SK-N-SH (cell line): ENCODE results near the gene SDR9C7. TPM values are rescaled to one million over a fixed set of nuclear protein-coding genes. Genes with fewer than 3 reads are reported as not detected.

Experiments
- CTCF ChIA-PET: fragments of 300-600, 350-600 bp; formaldehyde crosslinking; extraction: SDS; loops from one replicate; lab custom pipeline; 2021; lab: Yijun Ruan, JAX
- POLR2A ChIA-PET: fragments of 350-600 bp; sonication (Branson Sonifier 250); formaldehyde crosslinking; extraction: SDS; loops from one replicate; lab custom pipeline; 2020; ENCODE audit warnings: antibody characterized with exemption, inconsistent platforms; lab: Yijun Ruan, JAX
- DNase-seq: peaks from one replicate; pipeline ENCODE4 v3.0.0; 2012
- H2AFZ ChIP-seq: fragments of 200-600 bp; sonication (generic); 2 replicates; pipeline ENCODE4 v1.8.1; 2016; ENCODE audit warnings: antibody characterized with exemption, mild to moderate bottlenecking, low read depth
- H3F3A ChIP-seq: fragments of 200-600 bp; sonication (generic); replicated peaks from 2 replicates; pipeline ENCODE3; 2016; ENCODE audit warnings: antibody characterized with exemption, mild to moderate bottlenecking; ENCODE audit not compliant: insufficient read depth
- H3K27ac ChIP-seq, 2 experiments: fragments of 200-500 bp in 1 of 2; fragments of 200-600 bp in 1 of 2; sonication (Bioruptor generic) in 1 of 2; sonication (generic), shearing (Covaris generic) in 1 of 2; 2 replicates each; pipeline versions ENCODE4 v1.5.1 to v1.6.1; 2014 to 2016; ENCODE audit warnings: low read depth in 2 of 2, inconsistent platforms in 1 of 2, low read length in 1 of 2, mild to moderate bottlenecking in 1 of 2, mixed read lengths in 1 of 2
- H3K27me3 ChIP-seq: fragments of 200-600 bp; sonication (generic), shearing (Covaris generic); 2 replicates; pipeline ENCODE4 v1.6.1; 2016; ENCODE audit warnings: mixed run types; ENCODE audit not compliant: insufficient read depth
- H3K36me3 ChIP-seq, 2 experiments: fragments of 200-500 bp in 1 of 2; fragments of 200-600 bp in 1 of 2; sonication (Bioruptor generic) in 1 of 2; sonication (generic) in 1 of 2; replicated peaks in 1 of 2; 2 replicates each; pipeline versions ENCODE3 to v1.5.1; 2014 to 2016; ENCODE audit warnings: low read length in 1 of 2, mild to moderate bottlenecking in 1 of 2; ENCODE audit not compliant: insufficient read depth in 2 of 2, control insufficient read depth in 1 of 2
- H3K4me1 ChIP-seq, 2 experiments: fragments of 200-500 bp in 1 of 2; fragments of 200-600 bp in 1 of 2; sonication (Bioruptor generic) in 1 of 2; sonication (generic), shearing (Covaris generic) in 1 of 2; 2 replicates each; pipeline versions ENCODE4 v1.5.1 to v1.6.1; 2014 to 2016; ENCODE audit warnings: low read depth in 1 of 2, low read length in 1 of 2, mixed run types in 1 of 2; ENCODE audit not compliant: insufficient read depth in 2 of 2, control insufficient read depth in 1 of 2
- H3K4me2 ChIP-seq: fragments of 200-600 bp; sonication (generic), shearing (Covaris generic); 2 replicates; pipeline ENCODE4 v1.6.1; 2017; ENCODE audit warnings: mixed run types
- H3K4me3 ChIP-seq, 2 experiments: fragments of 200-500 bp in 1 of 2; fragments of 200-600 bp in 1 of 2; sonication (Bioruptor generic) in 1 of 2; sonication (generic), shearing (Covaris generic) in 1 of 2; 2 replicates each; pipeline versions ENCODE4 v1.5.1 to v1.8.1; 2014 to 2016; ENCODE audit warnings: low read depth in 2 of 2, inconsistent platforms in 1 of 2, low read length in 1 of 2, mild to moderate bottlenecking in 1 of 2, mixed read lengths in 1 of 2, moderate library complexity in 1 of 2
- H3K79me2 ChIP-seq: fragments of 200-600 bp; sonication (generic); 2 replicates; pipeline ENCODE4 v1.8.1; 2017; ENCODE audit warnings: mild to moderate bottlenecking; ENCODE audit not compliant: insufficient read depth
- H3K9ac ChIP-seq: fragments of 200-600 bp; sonication (generic); 2 replicates; pipeline ENCODE4 v1.6.1; 2017; ENCODE audit warnings: mixed run types
- H3K9me2 ChIP-seq: fragments of 200-600 bp; sonication (generic); 2 replicates; pipeline ENCODE4 v1.6.1; 2017; ENCODE audit warnings: mixed run types
- H3K9me3 ChIP-seq: fragments of 200-600 bp; sonication (generic); 2 replicates; pipeline ENCODE4 v1.6.1; 2017; ENCODE audit warnings: mixed run types, mild to moderate bottlenecking, moderate library complexity
- H4K20me1 ChIP-seq: fragments of 200-600 bp; sonication (generic); 2 replicates; pipeline ENCODE4 v1.6.1; 2017; ENCODE audit warnings: mild to moderate bottlenecking, mixed run types; ENCODE audit not compliant: insufficient read depth
- ELF1 ChIP-seq: IDR thresholded peaks from 2 replicates; pipeline ENCODE4 v1.4.0; 2012
- EZH2phosphoT487 ChIP-seq: fragments of 200-600 bp; sonication (generic); IDR thresholded peaks from 2 replicates; pipeline ENCODE4 v1.6.1; 2017; ENCODE audit warnings: low read depth, mixed run types, mild to moderate bottlenecking, antibody characterized with exemption, moderate library complexity, borderline replicate concordance
- FOXM1 ChIP-seq: IDR thresholded peaks from 2 replicates; pipeline ENCODE4 v1.4.0; 2012; ENCODE audit warnings: low read depth, mild to moderate bottlenecking
- GABPA ChIP-seq: IDR thresholded peaks from 2 replicates; pipeline ENCODE4 v1.4.0; 2012; ENCODE audit warnings: low read depth, mild to moderate bottlenecking
- MEF2A ChIP-seq: IDR thresholded peaks from 2 replicates; pipeline ENCODE4 v1.4.0; 2012; ENCODE audit warnings: low read depth, borderline replicate concordance
- PBX3 ChIP-seq: IDR thresholded peaks from 2 replicates; pipeline ENCODE4; 2012
- RAD21 ChIP-seq: IDR thresholded peaks from 2 replicates; pipeline ENCODE4 v1.6.1; 2012; ENCODE audit warnings: mild to moderate bottlenecking, low read length
- RCOR1 ChIP-seq: fragments of 150-350 bp; IDR thresholded peaks from 2 replicates; pipeline ENCODE4 v1.6.1; 2017; ENCODE audit warnings: antibody characterized with exemption, low read length
- REST ChIP-seq: IDR thresholded peaks from 2 replicates; pipeline ENCODE4 v1.6.1; 2012; ENCODE audit warnings: mild to moderate bottlenecking, low read depth, low read length, moderate library complexity
- RFX5 ChIP-seq: IDR thresholded peaks from 2 replicates; pipeline ENCODE4 v1.6.1; 2012; ENCODE audit warnings: mild to moderate bottlenecking, improper control_type of control experiment, low read length
- RXRA ChIP-seq: IDR thresholded peaks from 2 replicates; pipeline ENCODE4 v1.4.0; 2012; ENCODE audit warnings: low read depth, mild to moderate bottlenecking, borderline replicate concordance
- SIN3A ChIP-seq: IDR thresholded peaks from 2 replicates; pipeline ENCODE4 v1.6.1; 2012; ENCODE audit warnings: low read depth, mild to moderate bottlenecking, low read length, moderate library complexity, borderline replicate concordance
- TAF1 ChIP-seq: IDR thresholded peaks from 2 replicates; pipeline ENCODE4 v1.6.1; 2012; ENCODE audit warnings: low read depth, mild to moderate bottlenecking, low read length, moderate library complexity, borderline replicate concordance
- WGBS: methylation state at CpG from one replicate; pipeline ENCODE4 v1.1.6; 2017; ENCODE audit warnings: low lambda C conversion rate; 5-methylcytosine and 5-hydroxymethylcytosine counted together
- polyA plus RNA-seq, 3 experiments: library from polyadenylated mRNA; depleted of rRNA; stranded (reverse); fragments of >200 nt; gene quantifications; 2 replicates each; pipeline ENCODE4 v1.2.3, GENCODE V29; 2012
- TF ChIP-seq, protein P1 (sequence below): fragments of 150-350 bp; IDR thresholded peaks from 2 replicates; pipeline ENCODE4 v1.6.1; 2017; ENCODE audit warnings: antibody characterized with exemption, low read length, low read depth, borderline replicate concordance
- TF ChIP-seq, protein P2 (sequence below): fragments of 200-600 bp; sonication (generic); IDR thresholded peaks from 2 replicates; pipeline ENCODE4 v1.6.1; 2017; ENCODE audit warnings: antibody characterized with exemption, mild to moderate bottlenecking, moderate library complexity
- TF ChIP-seq, protein P3 (sequence below): fragments of 150-350 bp; IDR thresholded peaks from 2 replicates; pipeline ENCODE4 v1.6.1; 2016; ENCODE audit warnings: mild to moderate bottlenecking, low read depth, low read length

The SDR9C7 gene
- polyA plus RNA-seq, 1 of the 3 experiments (the other 2 are of a cell fraction) = not detected

GRCh38 chr12:56916296-56916995, 17.8 kb downstream of the SDR9C7 start:
- DNase-seq = no peak
- H3K4me3 ChIP-seq = no peak overlapping the region
- POLR2A ChIA-PET = no interaction called here
- no peak for TF ChIP-seq TAF1
- no peak for TF ChIP-seq EZH2phosphoT487
- TF ChIP-seq PBX3 = no peak
- TF ChIP-seq ELF1 = no peak
- TF ChIP-seq SIN3A = no peak
- no peak for TF ChIP-seq RCOR1
- TF ChIP-seq REST = no peak
- TF ChIP-seq, protein P1, sequence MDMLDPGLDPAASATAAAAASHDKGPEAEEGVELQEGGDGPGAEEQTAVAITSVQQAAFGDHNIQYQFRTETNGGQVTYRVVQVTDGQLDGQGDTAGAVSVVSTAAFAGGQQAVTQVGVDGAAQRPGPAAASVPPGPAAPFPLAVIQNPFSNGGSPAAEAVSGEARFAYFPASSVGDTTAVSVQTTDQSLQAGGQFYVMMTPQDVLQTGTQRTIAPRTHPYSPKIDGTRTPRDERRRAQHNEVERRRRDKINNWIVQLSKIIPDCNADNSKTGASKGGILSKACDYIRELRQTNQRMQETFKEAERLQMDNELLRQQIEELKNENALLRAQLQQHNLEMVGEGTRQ = no peak
- no peak for TF ChIP-seq MEF2A
- no peak for TF ChIP-seq RXRA
- no peak for TF ChIP-seq RFX5
- TF ChIP-seq FOXM1 = no peak
- no peak for TF ChIP-seq RAD21
- TF ChIP-seq GABPA = no peak
- TF ChIP-seq, protein P2, sequence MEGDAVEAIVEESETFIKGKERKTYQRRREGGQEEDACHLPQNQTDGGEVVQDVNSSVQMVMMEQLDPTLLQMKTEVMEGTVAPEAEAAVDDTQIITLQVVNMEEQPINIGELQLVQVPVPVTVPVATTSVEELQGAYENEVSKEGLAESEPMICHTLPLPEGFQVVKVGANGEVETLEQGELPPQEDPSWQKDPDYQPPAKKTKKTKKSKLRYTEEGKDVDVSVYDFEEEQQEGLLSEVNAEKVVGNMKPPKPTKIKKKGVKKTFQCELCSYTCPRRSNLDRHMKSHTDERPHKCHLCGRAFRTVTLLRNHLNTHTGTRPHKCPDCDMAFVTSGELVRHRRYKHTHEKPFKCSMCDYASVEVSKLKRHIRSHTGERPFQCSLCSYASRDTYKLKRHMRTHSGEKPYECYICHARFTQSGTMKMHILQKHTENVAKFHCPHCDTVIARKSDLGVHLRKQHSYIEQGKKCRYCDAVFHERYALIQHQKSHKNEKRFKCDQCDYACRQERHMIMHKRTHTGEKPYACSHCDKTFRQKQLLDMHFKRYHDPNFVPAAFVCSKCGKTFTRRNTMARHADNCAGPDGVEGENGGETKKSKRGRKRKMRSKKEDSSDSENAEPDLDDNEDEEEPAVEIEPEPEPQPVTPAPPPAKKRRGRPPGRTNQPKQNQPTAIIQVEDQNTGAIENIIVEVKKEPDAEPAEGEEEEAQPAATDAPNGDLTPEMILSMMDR = no peak
- TF ChIP-seq, protein P3, sequence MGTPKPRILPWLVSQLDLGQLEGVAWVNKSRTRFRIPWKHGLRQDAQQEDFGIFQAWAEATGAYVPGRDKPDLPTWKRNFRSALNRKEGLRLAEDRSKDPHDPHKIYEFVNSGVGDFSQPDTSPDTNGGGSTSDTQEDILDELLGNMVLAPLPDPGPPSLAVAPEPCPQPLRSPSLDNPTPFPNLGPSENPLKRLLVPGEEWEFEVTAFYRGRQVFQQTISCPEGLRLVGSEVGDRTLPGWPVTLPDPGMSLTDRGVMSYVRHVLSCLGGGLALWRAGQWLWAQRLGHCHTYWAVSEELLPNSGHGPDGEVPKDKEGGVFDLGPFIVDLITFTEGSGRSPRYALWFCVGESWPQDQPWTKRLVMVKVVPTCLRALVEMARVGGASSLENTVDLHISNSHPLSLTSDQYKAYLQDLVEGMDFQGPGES = no peak
- TF ChIP-seq, all 33 proteins: peak for 0
- no peak overlapping the region for H3K27ac ChIP-seq
- H3K9me2 ChIP-seq = no peaks in the 10 kb centered on the region
- no peak overlapping the region for H2AFZ ChIP-seq
- H3K9me3 ChIP-seq = no peaks in the 10 kb centered on the region
- no peak overlapping the region for H3K4me2 ChIP-seq
- CTCF ChIA-PET = interaction anchor here (1.2 kb wide), 1 partner anchor 41 kb away, joined by 3 read pairs; no protein-coding TSS in a partner anchor
- no peaks in the 10 kb centered on the region; the same call in 1 of the 2 replicates for H3K27me3 ChIP-seq
- no peaks in the 10 kb centered on the region for H4K20me1 ChIP-seq
- H3K9ac ChIP-seq = no peak overlapping the region
- no peaks in the 10 kb centered on the region for H3K36me3 ChIP-seq
- no peaks in the 10 kb centered on the region for H3K4me1 ChIP-seq
- 11% methylated on average over 4 of the region's 4 CpGs for WGBS
- H3F3A ChIP-seq = no peaks in the 10 kb centered on the region
- no peaks in the 10 kb centered on the region for H3K79me2 ChIP-seq
